Subcutaneous adipose tissue (tissue), 4 donors: ENCODE results near the gene ACACB. TPM values are rescaled to one million over a fixed set of nuclear protein-coding genes. Genes with fewer than 3 reads are reported as not detected.

Experiments
- CTCF ChIP-seq: fragments of 450-650 bp; IDR thresholded peaks from one replicate; pipeline ENCODE4 v1.5.1; 2016; ENCODE audit warnings: low read depth, mild to moderate bottlenecking, control low read depth, antibody characterized with exemption, moderate library complexity
- total RNA-seq, 4 donors: library from RNA; depleted of rRNA; stranded (reverse); fragments of >200 nt; gene quantifications; one replicate each; pipeline ENCODE4 v1.1.0, GENCODE V29; 2016

ACACB gene
- total RNA-seq, 4 donors from 2014 or later = 798 to 3,288 (median 1,277) TPM

GRCh38 chr12:109273354-109273753 is 157.0 kb downstream of the ACACB start:
- no peak for TF ChIP-seq CTCF

- no peak for TF ChIP-seq CTCF
These were observed 158.0 kb downstream of the ACACB start for GRCh38 chr12:109274381-109274780.

- TF ChIP-seq CTCF = no peak
These were observed 158.8 kb downstream of the ACACB start for GRCh38 chr12:109275173-109275572.

GRCh38 chr12:109276160-109276559 is 159.8 kb downstream of the ACACB start:
- no peak for TF ChIP-seq CTCF

GRCh38 chr12:109277255-109277898 is 161.0 kb downstream of the ACACB start:
- no peak for TF ChIP-seq CTCF

GRCh38 chr12:109277899-109278762 is 161.7 kb downstream of the ACACB start:
- no peak for TF ChIP-seq CTCF

GRCh38 chr12:109278912-109279311 is 162.5 kb downstream of the ACACB start:
- TF ChIP-seq CTCF = no peak
